H4 (cell line): ENCODE results near the gene PRPF18. TPM values are rescaled to one million over a fixed set of nuclear protein-coding genes. Genes with fewer than 3 reads are reported as not detected.
A peak's percentile ranks its signal among the peaks of the same experiment; 100 is the strongest.

Experiments
- DNase-seq: peaks from one replicate; pipeline ENCODE4 v3.0.0-alpha.2; 2015; ENCODE audit warnings: low spot score
- total RNA-seq: library from RNA; depleted of rRNA; stranded (reverse); fragments of >200 nt; shearing (Covaris generic); gene quantifications from 2 replicates; pipeline ENCODE4 v1.2.3, GENCODE V29; 2014

The PRPF18 gene
- total RNA-seq, 1 experiment from 2014 or later, result 18.1 TPM

DNA sequence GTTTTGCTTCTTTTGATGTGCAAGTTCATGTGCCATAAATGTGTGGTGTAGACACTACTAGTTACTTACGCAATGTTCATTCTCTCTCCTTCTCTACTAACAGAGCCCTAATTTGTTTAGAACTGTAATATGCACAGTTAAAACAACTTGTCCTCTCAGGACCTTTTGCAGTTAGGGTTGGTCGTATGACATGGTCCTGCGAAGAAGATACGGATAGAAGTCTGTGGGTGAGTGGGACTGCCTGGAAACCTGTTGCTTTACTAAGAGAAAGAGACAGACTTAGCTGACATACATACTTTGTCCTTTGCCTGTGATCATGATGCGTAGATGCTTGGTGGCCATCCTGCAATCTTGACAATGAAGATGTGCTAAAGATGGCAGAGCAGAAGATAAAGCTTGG, 51.1 kb downstream of the PRPF18 start:
- DNase-seq, result no peak

GRCh38 chr10:13642293-13642692, 55.5 kb downstream of the PRPF18 start:
- no peak for DNase-seq

- DNase-seq, result no peak
Observed at GRCh38 chr10:13643016-13643415, 56.3 kb downstream of the PRPF18 start.

- DNase-seq, result no peak
Observed at GRCh38 chr10:13644866-13645265, 58.1 kb downstream of the PRPF18 start.

- DNase-seq, result no peak
Observed at GRCh38 chr10:13648425-13648824, 61.7 kb downstream of the PRPF18 start.

DNA sequence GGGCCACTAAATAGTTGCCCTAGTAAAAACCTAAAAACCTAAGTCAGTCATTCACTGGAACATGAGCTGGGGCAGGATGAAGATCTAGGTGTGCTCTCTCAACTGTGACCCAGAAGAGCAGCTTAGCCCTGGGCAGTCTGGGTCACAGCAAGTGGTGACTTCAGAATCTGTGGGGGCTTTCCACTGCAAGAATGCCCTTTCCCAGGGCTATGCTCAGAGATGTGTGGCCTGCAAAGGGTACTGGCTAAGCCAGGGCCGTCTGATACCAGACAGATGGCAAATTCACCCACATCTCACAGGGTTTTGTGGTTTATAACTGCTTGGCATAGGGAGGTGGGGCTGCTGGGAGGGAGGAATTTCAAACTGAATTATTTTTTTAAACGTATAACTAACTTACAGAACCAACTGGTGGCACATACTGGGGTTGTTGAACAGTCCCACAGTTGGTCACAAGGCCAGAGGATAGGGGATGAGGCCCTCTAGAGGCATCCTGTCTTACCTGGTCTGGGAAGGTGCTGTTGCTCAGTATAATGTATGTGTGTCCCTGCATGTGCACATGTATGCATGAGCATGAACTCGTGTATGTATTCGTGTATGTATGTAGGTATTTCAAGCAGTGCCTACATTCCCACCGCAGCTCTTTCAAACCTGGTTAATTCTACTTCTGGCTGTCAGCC, 63.2 kb downstream of the PRPF18 start:
- no peak for DNase-seq

DNA sequence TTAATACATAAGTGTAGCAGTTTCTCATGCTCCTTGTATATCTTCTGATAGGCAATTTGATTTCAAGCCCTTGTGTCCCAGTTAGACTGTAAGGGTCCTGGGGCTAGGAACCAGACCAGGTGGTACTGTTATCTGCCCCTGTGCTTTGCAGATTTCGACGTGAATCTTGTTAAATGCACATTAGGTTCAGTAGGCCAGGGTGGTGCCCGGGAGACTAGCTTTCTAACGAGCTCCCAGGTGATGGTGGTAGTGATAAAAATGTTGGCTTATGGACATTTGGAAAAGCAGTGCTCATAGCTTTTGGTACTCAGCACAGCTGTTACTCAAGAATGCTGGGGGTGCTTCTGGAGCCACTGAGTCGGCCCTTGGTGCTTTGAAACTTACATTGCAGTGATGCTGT, 64.2 kb downstream of the PRPF18 start:
- DNase-seq, result no peak

GRCh38 chr10:13651969-13652720, 65.4 kb downstream of the PRPF18 start:
- no peak for DNase-seq

DNA sequence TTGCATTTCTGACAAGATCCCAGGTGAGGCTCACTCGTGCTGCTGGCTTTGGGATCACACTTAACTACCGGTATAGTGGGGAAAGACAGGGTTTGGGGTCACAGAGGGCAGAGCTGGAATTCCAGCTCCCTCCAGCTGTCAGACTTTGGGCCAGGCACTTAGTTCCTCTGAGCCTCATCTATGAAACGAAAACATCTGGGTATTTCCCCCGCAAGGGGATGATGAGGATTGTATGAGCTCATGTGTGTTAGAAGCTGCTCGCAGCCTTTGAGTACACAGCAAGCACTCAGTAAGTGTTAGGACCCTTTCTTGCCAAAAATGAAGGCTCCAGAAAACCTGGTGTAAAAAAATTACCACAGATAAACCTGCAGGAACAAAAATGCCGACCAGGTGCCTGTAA, 66.1 kb downstream of the PRPF18 start:
- no peak for DNase-seq

GRCh38 chr10:13654118-13654830, 67.5 kb downstream of the PRPF18 start:
- DNase-seq, result no peak

DNA sequence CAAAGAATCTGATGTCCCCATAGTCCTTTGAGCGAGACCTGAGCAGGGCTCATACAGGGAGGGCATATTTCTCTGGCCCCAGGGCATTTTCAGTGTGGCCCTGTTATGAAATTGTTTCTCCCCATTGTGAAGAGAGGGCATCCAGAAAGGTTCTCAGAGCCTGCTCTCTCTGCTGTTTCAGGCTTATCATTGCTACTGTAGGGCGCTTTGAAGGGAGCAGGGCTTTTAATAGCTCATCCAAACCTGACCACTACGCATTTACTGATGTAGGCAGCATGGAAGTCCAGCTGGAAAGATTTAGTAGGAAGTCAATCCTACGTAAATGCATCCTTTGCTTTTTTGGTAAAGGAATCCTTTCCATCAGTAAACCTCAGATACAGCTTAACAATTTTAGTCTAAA, 68.1 kb downstream of the PRPF18 start:
- no peak for DNase-seq

- DNase-seq, result no peak
Observed at GRCh38 chr10:13656337-13657100, 69.8 kb downstream of the PRPF18 start.

GRCh38 chr10:13657101-13657680, 70.4 kb downstream of the PRPF18 start:
- no peak for DNase-seq

DNA sequence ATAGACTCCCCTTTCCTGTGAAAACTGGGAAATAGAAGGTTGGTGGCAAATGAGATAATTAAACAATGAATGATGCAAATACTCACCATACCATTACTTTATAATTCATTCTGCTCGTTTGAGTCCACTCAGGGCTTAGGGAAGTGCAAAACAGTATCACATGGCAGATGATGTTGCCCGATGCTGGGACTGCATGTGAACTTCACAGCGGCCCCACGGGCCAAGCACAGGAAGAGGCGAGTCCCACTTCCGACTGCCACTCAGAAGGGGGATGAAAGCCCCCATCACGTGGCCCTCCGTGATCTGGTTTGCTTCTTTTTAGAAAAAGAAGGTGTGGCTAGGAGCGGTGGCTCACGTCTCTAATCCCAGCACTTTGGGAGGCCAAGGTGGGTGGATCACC, 71.5 kb downstream of the PRPF18 start:
- no peak for DNase-seq

- DNase-seq, result no peak
Observed at GRCh38 chr10:13658871-13659685, 72.3 kb downstream of the PRPF18 start.

DNA sequence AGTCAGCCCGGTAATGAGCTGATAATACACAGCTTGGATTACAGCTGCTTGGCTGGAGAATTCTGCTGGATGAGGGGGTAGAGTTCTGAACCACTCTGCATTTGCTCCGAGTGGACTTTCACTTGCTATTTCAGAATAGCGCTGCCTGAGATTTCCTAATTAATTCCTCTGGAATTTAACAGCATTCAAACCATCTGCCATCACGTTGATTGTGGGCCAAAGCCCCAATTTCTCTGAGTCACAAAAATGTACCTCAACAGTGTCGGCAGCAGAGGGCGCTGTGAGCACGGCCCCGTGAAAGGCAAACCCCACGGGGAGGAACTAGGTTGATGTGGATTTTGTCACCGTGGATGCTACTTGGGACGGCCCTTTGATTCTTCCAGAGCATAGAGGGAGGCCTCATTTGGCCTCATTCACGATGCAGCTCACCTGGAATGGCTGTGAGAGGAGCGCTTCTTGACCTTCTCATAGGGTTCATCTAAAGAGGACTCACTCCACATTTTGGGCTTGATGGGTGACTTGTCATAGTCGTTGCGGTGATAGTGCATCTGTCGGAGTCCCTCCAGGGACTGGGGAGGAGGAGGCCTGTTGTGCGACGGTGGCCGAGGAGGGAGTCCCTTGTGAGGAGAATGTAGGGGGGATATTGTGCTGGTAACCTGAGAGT, 73.3 kb downstream of the PRPF18 start:
- peak; percentile 4 for DNase-seq

DNA sequence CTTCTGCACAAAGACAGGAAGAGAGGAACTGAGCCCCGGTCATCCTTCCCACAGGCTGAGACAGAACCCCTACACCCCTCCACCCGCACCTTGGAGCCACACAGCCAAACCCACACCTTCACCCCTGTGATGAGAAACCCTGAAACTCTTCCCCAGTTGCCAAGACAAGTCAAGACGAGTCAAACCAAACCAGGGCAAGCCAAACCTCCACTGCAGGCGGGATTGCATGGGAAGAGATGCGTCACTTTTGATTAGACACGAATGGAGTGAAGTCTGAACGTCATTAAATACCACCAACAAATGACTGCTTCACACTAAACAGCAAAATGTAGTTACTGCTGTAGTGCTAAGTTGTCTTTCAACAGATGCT, 73.8 kb downstream of the PRPF18 start:
- DNase-seq, result no peak

- no peak for DNase-seq
Observed at GRCh38 chr10:13661256-13661655, 74.5 kb downstream of the PRPF18 start.

DNA sequence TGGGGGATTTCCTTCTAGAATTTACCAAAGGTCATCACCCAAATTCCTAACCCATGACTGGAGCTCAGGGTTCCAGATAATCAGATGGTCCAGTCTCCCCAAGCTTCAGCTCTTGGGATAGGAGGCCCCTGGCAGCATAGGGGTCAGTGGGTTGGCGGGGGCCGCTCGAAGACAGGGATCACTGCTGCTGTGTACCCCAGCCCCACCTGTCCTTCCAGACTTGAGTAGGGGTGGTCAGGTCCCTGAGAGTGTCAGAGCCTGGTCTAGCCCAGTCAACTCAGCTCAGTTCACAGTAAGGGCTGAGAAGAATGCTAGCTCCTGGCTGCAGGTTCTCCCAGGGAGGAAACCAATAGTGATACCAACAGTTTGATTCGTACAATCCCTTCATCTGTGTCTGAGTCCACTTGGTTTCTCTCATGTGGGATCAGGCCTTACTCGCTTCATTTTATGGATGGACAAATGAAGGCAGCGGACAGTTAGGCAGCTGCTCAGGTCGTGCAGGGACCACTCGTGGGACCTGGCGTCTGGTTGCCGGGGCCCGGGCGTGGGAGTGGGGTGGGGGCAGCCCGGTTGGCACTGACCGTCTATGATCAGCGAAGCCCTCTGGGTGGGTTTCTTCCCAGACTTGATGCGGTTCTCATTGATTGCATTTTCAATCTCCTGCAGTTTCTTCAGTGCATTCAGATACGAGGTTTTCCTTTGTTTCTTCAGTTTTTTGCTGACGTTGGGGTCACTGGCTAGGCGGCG, 78.9 kb downstream of the PRPF18 start:
- DNase-seq, result no peak

GRCh38 chr10:13668126-13668525, 81.4 kb downstream of the PRPF18 start:
- DNase-seq, result no peak
